ENCODE measurements around the gene OLR1.
"Not testable (repeated sequence)": the region's sequence is repeated elsewhere in the genome, so short reads cannot be mapped to it uniquely, and the experiment has no call there.

The OLR1 gene

GRCh38 chr12:10190558-10191388 lies 18.8 kb upstream of the OLR1 start:
- DNase-seq (ENCODE audit: low read depth in 2 of 2) = peak in 1 of 2 donors; percentile 6

- no peak for DNase-seq (ENCODE audit: low read depth in 2 of 2)
These were observed 17.7 kb upstream of the OLR1 start for GRCh38 chr12:10189653-10190052.

GRCh38 chr12:10186958-10187357 lies 15.0 kb upstream of the OLR1 start:
- DNase-seq (ENCODE audit: low read depth in 2 of 2) = not testable (repeated sequence)

- DNase-seq (ENCODE audit: low read depth in 2 of 2) = no peak
These were observed 14.4 kb upstream of the OLR1 start for GRCh38 chr12:10186299-10186698.

GRCh38 chr12:10184261-10184843 lies 12.4 kb upstream of the OLR1 start:
- no peak for DNase-seq (ENCODE audit: low read depth in 2 of 2)

GRCh38 chr12:10182354-10183049 lies 10.6 kb upstream of the OLR1 start:
- no peak for DNase-seq (ENCODE audit: low read depth in 2 of 2)

GRCh38 chr12:10179776-10180181 lies 7.8 kb upstream of the OLR1 start:
- no peak for DNase-seq (ENCODE audit: low read depth in 2 of 2)

- no peak for DNase-seq (ENCODE audit: low read depth in 2 of 2)
These were observed 6.9 kb upstream of the OLR1 start, which contains the start of gene TMEM52B for GRCh38 chr12:10178821-10179220. TMEM52B (plus strand) TSS chr12:10179032; CDS start chr12:10179575, 543 bp downstream.

- DNase-seq (ENCODE audit: low read depth in 2 of 2) = no peak
These were observed 4.1 kb upstream of the OLR1 start for GRCh38 chr12:10175846-10176636.

- no peak for DNase-seq (ENCODE audit: low read depth in 2 of 2)
These were observed 3.2 kb upstream of the OLR1 start for GRCh38 chr12:10174986-10175614.

GRCh38 chr12:10170216-10170615 lies 1.7 kb downstream of the OLR1 start:
- no peak for DNase-seq (ENCODE audit: low read depth in 2 of 2)

GRCh38 chr12:10169104-10169503 lies 2.8 kb downstream of the OLR1 start:
- no peak for DNase-seq (ENCODE audit: low read depth in 2 of 2)

- no peak for DNase-seq (ENCODE audit: low read depth in 2 of 2)
These were observed 4.3 kb downstream of the OLR1 start for GRCh38 chr12:10167599-10167998.

- DNase-seq (ENCODE audit: low read depth in 2 of 2) = no peak
These were observed 6.5 kb downstream of the OLR1 start for GRCh38 chr12:10165421-10165820.

GRCh38 chr12:10163084-10163483 lies 8.8 kb downstream of the OLR1 start:
- DNase-seq (ENCODE audit: low read depth in 2 of 2) = no peak

GRCh38 chr12:10160617-10161385 lies 11.1 kb downstream of the OLR1 start:
- no peak for DNase-seq (ENCODE audit: low read depth in 2 of 2)

- no peak for DNase-seq (ENCODE audit: low read depth in 2 of 2)
These were observed 12.7 kb downstream of the OLR1 start for GRCh38 chr12:10159280-10159679.

GRCh38 chr12:10158406-10158805 lies 13.5 kb downstream of the OLR1 start:
- no peak for DNase-seq (ENCODE audit: low read depth in 2 of 2)

GRCh38 chr12:10155966-10156365 lies 16.0 kb downstream of the OLR1 start:
- DNase-seq (ENCODE audit: low read depth in 2 of 2) = no peak

- no peak for DNase-seq (ENCODE audit: low read depth in 2 of 2)
These were observed 17.8 kb downstream of the OLR1 start for GRCh38 chr12:10154145-10154496.
